ENCODE data around the gene SLC35G1. TPM values are rescaled to one million over a fixed set of nuclear protein-coding genes. Genes with fewer than 3 reads are reported as not detected.

SLC35G1 gene
- polyA plus RNA-seq, 3 donors: 0.52 to 0.94 (median 0.67) TPM

- Mint-ChIP-seq H3K4me3 (no peak overlapping the region), H3K4me1 (peaks cover 4% of the 10 kb centered on the region), H3K27me3 (ENCODE audit: low read depth in 3 of 3) (peaks cover 2 to 10% (median 5%) of the 10 kb centered on the region in 3 donors), H3K27ac (no peak overlapping the region), H3K9me3 (peaks cover 0 to 5% (median 3%) of the 10 kb centered on the region in 7 donors), H3K36me3 (no peaks in the 10 kb centered on the region)
- Histone ChIP-seq H3K9ac (ENCODE audit: insufficient read depth, low read length, poor library complexity, severe bottlenecking) (no peak overlapping the region), H4K20me1 (ENCODE audit: insufficient read depth, low read length) (no peaks in the 10 kb centered on the region), H3K27ac (ENCODE audit: low read depth in 1 of 2, low read length in 2 of 2) (no peak overlapping the region), H3K27me3 (ENCODE audit: control insufficient read depth in 2 of 2, insufficient read depth in 2 of 2, low read length in 2 of 2) (peaks cover 0 to 2% of the 10 kb centered on the region in 2 donors), H3K79me2 (ENCODE audit: insufficient read depth, low read length) (no peaks in the 10 kb centered on the region), H3K4me2 (replicated peaks; ENCODE audit: extremely low read depth, low read length, poor library complexity, severe bottlenecking) (no peak overlapping the region), H3K4me3 (replicated peaks in 1 of 3; ENCODE audit: low read depth in 2 of 3, low read length in 3 of 3) (no peak overlapping the region), H3K36me3 (replicated peaks in 1 of 2; ENCODE audit: control insufficient read depth in 1 of 2, insufficient read depth in 2 of 2, low read length in 2 of 2) (no peaks in the 10 kb centered on the region), H3K9me3 (replicated peaks in 1 of 2; ENCODE audit: control insufficient read depth in 1 of 2, insufficient read depth in 1 of 2, low read length in 2 of 2) (no peaks in the 10 kb centered on the region), H3K4me1 (ENCODE audit: control insufficient read depth in 1 of 2, insufficient read depth in 2 of 2, low read length in 2 of 2) (no peaks in the 10 kb centered on the region), H2AFZ (ENCODE audit: insufficient read depth, low read depth, low read length, poor library complexity, severe bottlenecking) (no peak overlapping the region)
- DNase-seq: no peak
- WGBS (ENCODE audit: insufficient coverage): 90% methylated on average over 1 of the region's 6 CpGs
- intact Hi-C loops (cut with micrococcal nuclease): no loop called here
- no peak for TF ChIP-seq CTCF (IDR thresholded peaks at IDR 0.05)
Observed at GRCh38 chr10:93865794-93866425, 27.9 kb upstream of the SLC35G1 start.

GRCh38 chr10:93867525-93867924 lies 26.3 kb upstream of the SLC35G1 start:
- no peak for DNase-seq
- intact Hi-C loops (cut with micrococcal nuclease): no loop called here
- peaks cover 4% of the 10 kb centered on the region for H3K4me1 Mint-ChIP-seq
- Histone ChIP-seq H3K36me3 (replicated peaks in 1 of 2; ENCODE audit: control insufficient read depth in 1 of 2, insufficient read depth in 2 of 2, low read length in 2 of 2) (no peaks in the 10 kb centered on the region), H3K9me3 (replicated peaks in 1 of 2; ENCODE audit: control insufficient read depth in 1 of 2, insufficient read depth in 1 of 2, low read length in 2 of 2) (no peaks in the 10 kb centered on the region), H2AFZ (ENCODE audit: insufficient read depth, low read depth, low read length, poor library complexity, severe bottlenecking) (no peak overlapping the region), H3K4me1 (ENCODE audit: control insufficient read depth in 1 of 2, insufficient read depth in 2 of 2, low read length in 2 of 2) (no peaks in the 10 kb centered on the region), H3K27ac (ENCODE audit: low read depth in 1 of 2, low read length in 2 of 2) (no peak overlapping the region), H4K20me1 (ENCODE audit: insufficient read depth, low read length) (no peaks in the 10 kb centered on the region), H3K79me2 (ENCODE audit: insufficient read depth, low read length) (no peaks in the 10 kb centered on the region), H3K9ac (ENCODE audit: insufficient read depth, low read length, poor library complexity, severe bottlenecking) (no peak overlapping the region), H3K27me3 (ENCODE audit: control insufficient read depth in 2 of 2, insufficient read depth in 2 of 2, low read length in 2 of 2) (peaks cover 0 to 2% of the 10 kb centered on the region in 2 donors), H3K4me3 (replicated peaks in 1 of 3; ENCODE audit: low read depth in 2 of 3, low read length in 3 of 3) (no peak overlapping the region), H3K4me2 (replicated peaks; ENCODE audit: extremely low read depth, low read length, poor library complexity, severe bottlenecking) (no peak overlapping the region)
- TF ChIP-seq CTCF (IDR thresholded peaks at IDR 0.05): no peak
- H3K9me3 Mint-ChIP-seq: peaks cover 0 to 4% (median 2%) of the 10 kb centered on the region in 7 donors
- H3K36me3 Mint-ChIP-seq: no peaks in the 10 kb centered on the region
- H3K27me3 Mint-ChIP-seq (ENCODE audit: low read depth in 3 of 3): peaks cover 4 to 10% (median 5%) of the 10 kb centered on the region in 3 donors
- H3K4me3 Mint-ChIP-seq: no peak overlapping the region
- no CpG with 5 or more reads among the region's 1 CpG for WGBS (ENCODE audit: insufficient coverage)
- no peak overlapping the region for H3K27ac Mint-ChIP-seq

Measured in CD14-positive monocyte (primary cell).